Activated T-helper 1 cell treated with anti-CD3 and anti-CD28 coated beads, Interleukin-12 subunit alpha, Interleukin-12 subunit beta, Interleukin-2, Interleukin-4 antibody, amounts not matched to agents 30 ng/mL and 10 ng/mL and 1 ng/mL, durations not matched to agents 14 hours and 24 hours and 36 hours (primary cell): ENCODE results near the gene STIM2. TPM values are rescaled to one million over a fixed set of nuclear protein-coding genes. Genes with fewer than 3 reads are reported as not detected.
A peak's percentile ranks its signal among the peaks of the same experiment; 100 is the strongest.

Experiments
- DNase-seq: peaks from one replicate; pipeline ENCODE4 v3.0.0; 2021; ENCODE audit warnings: low spot score
- H3K27ac Mint-ChIP-seq: one replicate; pipeline ENCODE4 v1.8.0; 2021; ENCODE audit warnings: mild to moderate bottlenecking, mixed read lengths
- H3K27me3 Mint-ChIP-seq: one replicate; pipeline ENCODE4 v1.8.0; 2022; ENCODE audit warnings: mild to moderate bottlenecking, moderate library complexity, mixed read lengths; ENCODE audit not compliant: insufficient read depth
- H3K36me3 Mint-ChIP-seq: one replicate; pipeline ENCODE4 v1.8.0; 2021; ENCODE audit warnings: low read depth, mixed read lengths
- H3K4me1 Mint-ChIP-seq: one replicate; pipeline ENCODE4 v1.8.0; 2021; ENCODE audit warnings: low read depth, mixed read lengths
- H3K4me3 Mint-ChIP-seq: one replicate; pipeline ENCODE4 v1.8.0; 2021; ENCODE audit warnings: mild to moderate bottlenecking, moderate library complexity, mixed read lengths
- H3K9me3 Mint-ChIP-seq: one replicate; pipeline ENCODE4 v1.8.0; 2021; ENCODE audit warnings: mixed read lengths
- intact Hi-C: fragments of 100-400 bp; cut with micrococcal nuclease; formaldehyde crosslinking; loops from one replicate; pipeline ENCODE4 v1.15.1; 2024
- total RNA-seq: library from RNA; stranded (reverse); gene quantifications from 2 replicates; pipeline ENCODE4 v1.2.3, GENCODE V29; 2022

The STIM2 gene
- total RNA-seq, 1 donor from 2014 or later: 54.1 TPM

GRCh38 chr4:26991057-26991456, 130.4 kb downstream of the STIM2 start:
- Mint-ChIP-seq H3K27me3 (no peaks in the 10 kb centered on the region), H3K4me3 (no peak overlapping the region)
- intact Hi-C loops: loop anchor here (10.0 kb wide), 2 partner anchors 666 to 796 kb away; partner anchors contain the start of gene RBPJ

GRCh38 chr4:26992657-26993361, 132.2 kb downstream of the STIM2 start:
- peaks cover 9% of the 10 kb centered on the region for H3K9me3 Mint-ChIP-seq
- no peak overlapping the region for H3K4me3 Mint-ChIP-seq
- DNase-seq: no peak
- no peaks in the 10 kb centered on the region for H3K27me3 Mint-ChIP-seq
- H3K4me1 Mint-ChIP-seq: peaks cover 24% of the 10 kb centered on the region
- H3K36me3 Mint-ChIP-seq: peaks cover 23% of the 10 kb centered on the region
- intact Hi-C loops: loop anchor here (1.0 to 10.0 kb wide), 8 partner anchors 10 to 798 kb away; partner anchors contain the start of genes RBPJ and STIM2
- H3K27ac Mint-ChIP-seq: no peak overlapping the region

More at GRCh38 chr4:26991057-26991456, 130.4 kb downstream of the STIM2 start:
- H3K4me1 Mint-ChIP-seq: peaks cover 24% of the 10 kb centered on the region
- no peak overlapping the region for H3K27ac Mint-ChIP-seq
- peaks cover 19% of the 10 kb centered on the region for H3K36me3 Mint-ChIP-seq
- DNase-seq: no peak
- H3K9me3 Mint-ChIP-seq: peaks cover 9% of the 10 kb centered on the region

- Mint-ChIP-seq H3K4me3 (no peak overlapping the region), H3K4me1 (peaks cover 24% of the 10 kb centered on the region), H3K27ac (no peak overlapping the region), H3K36me3 (peaks cover 18% of the 10 kb centered on the region), H3K27me3 (no peaks in the 10 kb centered on the region), H3K9me3 (peaks cover 9% of the 10 kb centered on the region)
- intact Hi-C loops: loop anchor here (1.0 to 10.0 kb wide), 8 partner anchors 10 to 799 kb away; partner anchors contain the start of genes RBPJ and STIM2
- DNase-seq: no peak
Measured at GRCh38 chr4:26993539-26993938, 132.9 kb downstream of the STIM2 start.

- H3K36me3 Mint-ChIP-seq: peaks cover 18% of the 10 kb centered on the region
- H3K4me3 Mint-ChIP-seq: no peak overlapping the region
- no peak overlapping the region for H3K27ac Mint-ChIP-seq
- no peak for DNase-seq
- peaks cover 9% of the 10 kb centered on the region for H3K9me3 Mint-ChIP-seq
- peaks cover 24% of the 10 kb centered on the region for H3K4me1 Mint-ChIP-seq
- H3K27me3 Mint-ChIP-seq: no peaks in the 10 kb centered on the region
- intact Hi-C loops: loop anchor here (1.0 to 10.0 kb wide), 9 partner anchors 8 to 799 kb away; partner anchors contain the start of genes RBPJ and STIM2
Measured at GRCh38 chr4:26993967-26994366, 133.3 kb downstream of the STIM2 start.

GRCh38 chr4:26995316-26995715, 134.7 kb downstream of the STIM2 start:
- peaks cover 8% of the 10 kb centered on the region for H3K9me3 Mint-ChIP-seq
- H3K27me3 Mint-ChIP-seq: no peaks in the 10 kb centered on the region
- no peak for DNase-seq
- H3K36me3 Mint-ChIP-seq: peaks cover 20% of the 10 kb centered on the region
- intact Hi-C loops: loop anchor here (10.0 kb wide), 2 partner anchors 671 to 801 kb away; partner anchors contain the start of gene RBPJ
- peaks cover 24% of the 10 kb centered on the region for H3K4me1 Mint-ChIP-seq
- no peak overlapping the region for H3K27ac Mint-ChIP-seq
- H3K4me3 Mint-ChIP-seq: no peak overlapping the region

GRCh38 chr4:26996745-26997144, 136.1 kb downstream of the STIM2 start:
- H3K27me3 Mint-ChIP-seq: no peaks in the 10 kb centered on the region
- no peak overlapping the region for H3K4me3 Mint-ChIP-seq
- no peak for DNase-seq
- H3K36me3 Mint-ChIP-seq: peaks cover 19% of the 10 kb centered on the region
- H3K27ac Mint-ChIP-seq: no peak overlapping the region
- peaks cover 25% of the 10 kb centered on the region for H3K4me1 Mint-ChIP-seq
- intact Hi-C loops: loop anchor here (10.0 kb wide), 2 partner anchors 672 to 802 kb away; partner anchors contain the start of gene RBPJ
- H3K9me3 Mint-ChIP-seq: no peaks in the 10 kb centered on the region

- Mint-ChIP-seq H3K27ac (no peak overlapping the region), H3K27me3 (no peaks in the 10 kb centered on the region), H3K9me3 (no peaks in the 10 kb centered on the region), H3K4me3 (no peak overlapping the region), H3K36me3 (peaks cover 34% of the 10 kb centered on the region), H3K4me1 (peaks cover 48% of the 10 kb centered on the region)
- intact Hi-C loops: loop anchor here (5.0 to 10.0 kb wide), 3 partner anchors 675 to 1062 kb away; partner anchors contain the start of gene RBPJ
- no peak for DNase-seq
Measured at GRCh38 chr4:26999689-27000088, 139.0 kb downstream of the STIM2 start.

- no peak overlapping the region for H3K4me3 Mint-ChIP-seq
- H3K27ac Mint-ChIP-seq: no peak overlapping the region
- H3K27me3 Mint-ChIP-seq: no peaks in the 10 kb centered on the region
- H3K36me3 Mint-ChIP-seq: peaks cover 32% of the 10 kb centered on the region
- H3K9me3 Mint-ChIP-seq: no peaks in the 10 kb centered on the region
- intact Hi-C loops: loop anchor here (5.0 kb wide), 1 partner anchor 1063 kb away; no protein-coding TSS in a partner anchor
- DNase-seq: no peak
- H3K4me1 Mint-ChIP-seq: peaks cover 48% of the 10 kb centered on the region
Measured at GRCh38 chr4:27000122-27000521, 139.5 kb downstream of the STIM2 start.

GRCh38 chr4:27000820-27001219, 140.2 kb downstream of the STIM2 start:
- no peak for DNase-seq
- no peaks in the 10 kb centered on the region for H3K9me3 Mint-ChIP-seq
- no peak overlapping the region for H3K4me3 Mint-ChIP-seq
- intact Hi-C loops: loop anchor here (5.0 kb wide), 1 partner anchor 1064 kb away; no protein-coding TSS in a partner anchor
- peaks cover 48% of the 10 kb centered on the region for H3K4me1 Mint-ChIP-seq
- no peaks in the 10 kb centered on the region for H3K27me3 Mint-ChIP-seq
- no peak overlapping the region for H3K27ac Mint-ChIP-seq
- peaks cover 30% of the 10 kb centered on the region for H3K36me3 Mint-ChIP-seq

- Mint-ChIP-seq H3K4me1 (peaks cover 44% of the 10 kb centered on the region), H3K9me3 (no peaks in the 10 kb centered on the region), H3K27ac (no peak overlapping the region), H3K27me3 (no peaks in the 10 kb centered on the region), H3K4me3 (no peak overlapping the region), H3K36me3 (peaks cover 34% of the 10 kb centered on the region)
- no peak for DNase-seq
- intact Hi-C loops: loop anchor here (2.0 to 5.0 kb wide), 2 partner anchors 43 to 1064 kb away; no protein-coding TSS in a partner anchor
Measured at GRCh38 chr4:27001398-27002164, 140.9 kb downstream of the STIM2 start.

- DNase-seq: no peak
- intact Hi-C loops: loop anchor here (1.0 to 5.0 kb wide), 6 partner anchors 10 to 1066 kb away; partner anchors contain the start of gene STIM2
- H3K4me3 Mint-ChIP-seq: peak overlapping the region; percentile 28
- H3K9me3 Mint-ChIP-seq: no peaks in the 10 kb centered on the region
- peak overlapping the region; percentile 50 for H3K27ac Mint-ChIP-seq
- peaks cover 29% of the 10 kb centered on the region for H3K36me3 Mint-ChIP-seq
- no peaks in the 10 kb centered on the region for H3K27me3 Mint-ChIP-seq
- H3K4me1 Mint-ChIP-seq: peaks cover 32% of the 10 kb centered on the region
Measured at GRCh38 chr4:27003642-27004113, 143.0 kb downstream of the STIM2 start.

GRCh38 chr4:27005501-27005900, 144.9 kb downstream of the STIM2 start:
- no peak overlapping the region for H3K4me3 Mint-ChIP-seq
- intact Hi-C loops: loop anchor here (1.0 to 2.0 kb wide), 2 partner anchors 97 to 121 kb away; no protein-coding TSS in a partner anchor
- peaks cover 32% of the 10 kb centered on the region for H3K4me1 Mint-ChIP-seq
- DNase-seq: no peak
- H3K9me3 Mint-ChIP-seq: no peaks in the 10 kb centered on the region
- H3K36me3 Mint-ChIP-seq: peaks cover 34% of the 10 kb centered on the region
- no peaks in the 10 kb centered on the region for H3K27me3 Mint-ChIP-seq
- H3K27ac Mint-ChIP-seq: no peak overlapping the region
